ENCODE results near the gene FLCN.
"Not testable (repeated sequence)": the region's sequence is repeated elsewhere in the genome, so short reads cannot be mapped to it uniquely, and the experiment has no call there.

FLCN gene

DNA sequence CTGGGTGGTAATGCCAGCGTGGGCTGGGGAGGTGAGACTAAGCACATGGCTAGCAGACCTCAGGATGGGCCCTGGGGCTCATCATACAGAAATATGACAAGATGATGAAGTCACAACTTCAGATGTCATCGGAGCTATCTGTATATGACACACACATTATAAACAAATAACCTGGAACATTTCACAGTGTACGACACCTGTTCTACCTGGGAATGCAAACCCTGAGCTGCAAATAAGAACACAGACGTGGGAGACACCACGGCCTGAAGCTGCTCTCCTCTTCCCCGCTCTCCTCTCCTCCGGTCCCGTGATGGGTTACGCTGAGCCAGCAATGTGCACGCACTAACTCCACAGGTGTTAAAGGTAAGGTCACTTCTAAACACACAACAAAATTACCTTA lies 35.7 kb downstream of the FLCN start:
- Histone ChIP-seq H3K27ac (ENCODE audit: insufficient read depth, low read length, poor library complexity, severe bottlenecking) (no peak overlapping the region), H3K4me1 (ENCODE audit: control insufficient read depth, insufficient read depth, low read length, poor library complexity, severe bottlenecking) (peaks cover 23% of the 10 kb centered on the region), H3K27me3 (replicated peaks; ENCODE audit: control insufficient read depth, insufficient read depth, low read length, poor library complexity, severe bottlenecking) (no peaks in the 10 kb centered on the region), H3K4me3 (ENCODE audit: insufficient read depth, low read depth, low read length, poor library complexity, severe bottlenecking) (no peak overlapping the region), H3K9me3 (ENCODE audit: control insufficient read depth, low read length) (no peaks in the 10 kb centered on the region), H3K36me3 (ENCODE audit: control insufficient read depth, insufficient read depth, low read length) (peaks cover 6% of the 10 kb centered on the region)
- no peak for DNase-seq

- Histone ChIP-seq H3K9me3 (ENCODE audit: control insufficient read depth, low read length) (no peaks in the 10 kb centered on the region), H3K27me3 (replicated peaks; ENCODE audit: control insufficient read depth, insufficient read depth, low read length, poor library complexity, severe bottlenecking) (no peaks in the 10 kb centered on the region), H3K27ac (ENCODE audit: insufficient read depth, low read length, poor library complexity, severe bottlenecking) (no peak overlapping the region), H3K4me3 (ENCODE audit: insufficient read depth, low read depth, low read length, poor library complexity, severe bottlenecking) (no peak overlapping the region), H3K4me1 (ENCODE audit: control insufficient read depth, insufficient read depth, low read length, poor library complexity, severe bottlenecking) (peaks cover 23% of the 10 kb centered on the region), H3K36me3 (ENCODE audit: control insufficient read depth, insufficient read depth, low read length) (peaks cover 6% of the 10 kb centered on the region)
- DNase-seq, result no peak
Observed at GRCh38 chr17:17200831-17201230, 36.1 kb downstream of the FLCN start.

GRCh38 chr17:17200311-17200710 lies 36.7 kb downstream of the FLCN start:
- DNase-seq, result no peak
- H3K27ac ChIP-seq (ENCODE audit: insufficient read depth, low read length, poor library complexity, severe bottlenecking), result no peak overlapping the region
- H3K4me1 ChIP-seq (ENCODE audit: control insufficient read depth, insufficient read depth, low read length, poor library complexity, severe bottlenecking), result peaks cover 18% of the 10 kb centered on the region
- H3K27me3 ChIP-seq (replicated peaks; ENCODE audit: control insufficient read depth, insufficient read depth, low read length, poor library complexity, severe bottlenecking), result no peaks in the 10 kb centered on the region
- peaks cover 6% of the 10 kb centered on the region for H3K36me3 ChIP-seq (ENCODE audit: control insufficient read depth, insufficient read depth, low read length)
- H3K4me3 ChIP-seq (ENCODE audit: insufficient read depth, low read depth, low read length, poor library complexity, severe bottlenecking), result no peak overlapping the region
- no peaks in the 10 kb centered on the region for H3K9me3 ChIP-seq (ENCODE audit: control insufficient read depth, low read length)

DNA sequence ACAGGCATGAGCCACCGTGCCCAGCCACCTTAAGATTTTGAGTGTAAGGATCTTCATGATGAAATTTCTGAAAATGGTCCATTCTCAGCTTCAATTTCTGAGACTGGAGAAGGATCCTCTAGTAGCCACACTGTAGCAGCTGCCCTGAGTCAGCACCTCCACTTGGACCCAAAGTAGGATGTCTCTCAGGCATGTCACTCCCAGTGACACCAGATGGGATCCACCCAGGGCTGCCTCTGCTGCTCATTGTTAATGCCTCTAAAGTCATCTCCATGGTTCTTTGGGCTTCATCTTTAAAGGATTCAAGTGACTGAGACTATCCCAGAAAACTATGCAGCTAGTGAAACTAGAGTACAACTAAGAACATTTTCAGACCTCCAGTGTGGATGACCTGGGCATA lies 38.7 kb downstream of the FLCN start:
- DNase-seq, result no peak
- no peak overlapping the region for H3K4me3 ChIP-seq (ENCODE audit: insufficient read depth, low read depth, low read length, poor library complexity, severe bottlenecking)
- H3K4me1 ChIP-seq (ENCODE audit: control insufficient read depth, insufficient read depth, low read length, poor library complexity, severe bottlenecking), result no peaks in the 10 kb centered on the region
- H3K27me3 ChIP-seq (replicated peaks; ENCODE audit: control insufficient read depth, insufficient read depth, low read length, poor library complexity, severe bottlenecking), result no peaks in the 10 kb centered on the region
- no peaks in the 10 kb centered on the region for H3K9me3 ChIP-seq (ENCODE audit: control insufficient read depth, low read length)
- no peak overlapping the region for H3K27ac ChIP-seq (ENCODE audit: insufficient read depth, low read length, poor library complexity, severe bottlenecking)
- peaks cover 6% of the 10 kb centered on the region for H3K36me3 ChIP-seq (ENCODE audit: control insufficient read depth, insufficient read depth, low read length)

DNA sequence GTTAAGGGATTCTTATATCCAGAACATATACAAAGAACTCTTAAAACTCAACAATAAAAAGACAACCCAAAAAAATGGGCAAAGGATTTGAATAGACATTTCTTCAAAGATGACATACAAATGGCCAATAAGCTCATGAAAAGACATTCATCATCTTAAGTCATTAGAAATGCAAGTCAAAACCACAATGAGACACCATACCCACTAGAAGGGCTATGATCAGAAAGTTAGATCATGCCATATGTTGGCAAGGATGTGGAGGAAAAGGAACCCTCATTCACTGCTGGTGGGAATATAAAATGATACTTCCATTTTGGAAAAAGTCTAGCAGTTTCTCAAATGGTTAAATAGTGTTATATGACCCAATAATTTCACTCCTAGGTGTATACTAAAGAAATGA lies 40.2 kb downstream of the FLCN start:
- peaks cover 6% of the 10 kb centered on the region for H3K36me3 ChIP-seq (ENCODE audit: control insufficient read depth, insufficient read depth, low read length)
- no peaks in the 10 kb centered on the region for H3K4me1 ChIP-seq (ENCODE audit: control insufficient read depth, insufficient read depth, low read length, poor library complexity, severe bottlenecking)
- no peak overlapping the region for H3K4me3 ChIP-seq (ENCODE audit: insufficient read depth, low read depth, low read length, poor library complexity, severe bottlenecking)
- H3K27me3 ChIP-seq (replicated peaks; ENCODE audit: control insufficient read depth, insufficient read depth, low read length, poor library complexity, severe bottlenecking), result no peaks in the 10 kb centered on the region
- no peak for DNase-seq
- no peaks in the 10 kb centered on the region for H3K9me3 ChIP-seq (ENCODE audit: control insufficient read depth, low read length)
- H3K27ac ChIP-seq (ENCODE audit: insufficient read depth, low read length, poor library complexity, severe bottlenecking), result no peak overlapping the region

DNA sequence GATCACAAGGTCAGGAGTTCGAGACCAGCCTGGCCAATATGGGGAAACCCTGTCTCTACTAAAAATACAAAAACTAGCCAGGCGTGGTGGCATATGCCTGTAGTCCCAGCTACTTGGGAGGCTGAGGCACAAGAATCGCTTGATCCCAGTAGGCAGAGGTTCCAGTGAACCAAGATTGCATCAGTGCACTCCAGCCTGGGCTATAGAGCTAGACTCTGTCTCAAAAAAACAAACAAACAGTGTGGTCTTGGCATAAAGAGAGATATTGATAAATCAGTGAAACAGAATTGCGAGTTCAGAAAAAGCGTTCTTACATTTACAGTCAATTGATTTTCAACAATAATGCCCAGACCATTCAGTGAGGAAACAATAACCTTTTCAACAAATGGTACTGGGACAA lies 41.5 kb downstream of the FLCN start:
- H3K36me3 ChIP-seq (ENCODE audit: control insufficient read depth, insufficient read depth, low read length); H3K27me3 ChIP-seq (replicated peaks; ENCODE audit: control insufficient read depth, insufficient read depth, low read length, poor library complexity, severe bottlenecking): not testable (repeated sequence)

DNA sequence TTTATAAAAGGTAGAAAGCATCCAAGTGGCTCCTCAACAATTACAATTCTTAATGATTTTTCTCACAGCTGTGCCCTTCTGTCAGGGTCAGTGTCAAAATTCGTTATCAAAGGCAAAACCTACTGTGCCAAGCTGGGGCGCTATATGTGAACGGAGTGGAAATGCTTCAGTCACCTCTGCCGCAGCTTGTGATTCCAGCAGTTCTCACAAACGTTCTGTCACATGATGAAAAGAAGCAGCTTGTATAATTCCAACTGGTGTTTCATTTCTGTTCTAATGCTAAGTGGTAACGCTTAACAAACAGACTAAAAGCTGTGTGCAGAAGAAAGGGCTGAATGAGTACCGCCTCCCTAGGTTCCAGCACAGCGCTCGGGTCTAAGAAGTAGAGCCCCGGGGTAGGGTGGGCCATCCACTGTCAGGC lies 45.0 kb downstream of the FLCN start:
- no peaks in the 10 kb centered on the region for H3K27me3 ChIP-seq (replicated peaks; ENCODE audit: control insufficient read depth, insufficient read depth, low read length, poor library complexity, severe bottlenecking)
- no peak overlapping the region for H3K4me3 ChIP-seq (ENCODE audit: insufficient read depth, low read depth, low read length, poor library complexity, severe bottlenecking)
- DNase-seq, result no peak
- no peak overlapping the region for H3K27ac ChIP-seq (ENCODE audit: insufficient read depth, low read length, poor library complexity, severe bottlenecking)
- H3K4me1 ChIP-seq (ENCODE audit: control insufficient read depth, insufficient read depth, low read length, poor library complexity, severe bottlenecking), result peaks cover under 1% of the 10 kb centered on the region
- no peaks in the 10 kb centered on the region for H3K9me3 ChIP-seq (ENCODE audit: control insufficient read depth, low read length)
- H3K36me3 ChIP-seq (ENCODE audit: control insufficient read depth, insufficient read depth, low read length), result peaks cover 14% of the 10 kb centered on the region

More for the DNA sequence above, 41.5 kb downstream of the FLCN start:
- DNase-seq; H3K9me3 ChIP-seq (ENCODE audit: control insufficient read depth, low read length); H3K4me1 ChIP-seq (ENCODE audit: control insufficient read depth, insufficient read depth, low read length, poor library complexity, severe bottlenecking); H3K4me3 ChIP-seq (ENCODE audit: insufficient read depth, low read depth, low read length, poor library complexity, severe bottlenecking); H3K27ac ChIP-seq (ENCODE audit: insufficient read depth, low read length, poor library complexity, severe bottlenecking): not testable (repeated sequence)

GRCh38 chr17:17191346-17191792 lies 45.6 kb downstream of the FLCN start:
- Histone ChIP-seq H3K9me3 (ENCODE audit: control insufficient read depth, low read length) (no peaks in the 10 kb centered on the region), H3K27me3 (replicated peaks; ENCODE audit: control insufficient read depth, insufficient read depth, low read length, poor library complexity, severe bottlenecking) (no peaks in the 10 kb centered on the region), H3K36me3 (ENCODE audit: control insufficient read depth, insufficient read depth, low read length) (peaks cover 14% of the 10 kb centered on the region), H3K4me1 (ENCODE audit: control insufficient read depth, insufficient read depth, low read length, poor library complexity, severe bottlenecking) (peaks cover 5% of the 10 kb centered on the region), H3K4me3 (ENCODE audit: insufficient read depth, low read depth, low read length, poor library complexity, severe bottlenecking) (no peak overlapping the region), H3K27ac (ENCODE audit: insufficient read depth, low read length, poor library complexity, severe bottlenecking) (no peak overlapping the region)
- DNase-seq, result no peak

GRCh38 chr17:17190188-17190587 lies 46.8 kb downstream of the FLCN start:
- DNase-seq, result no peak
- Histone ChIP-seq H3K9me3 (ENCODE audit: control insufficient read depth, low read length) (no peaks in the 10 kb centered on the region), H3K36me3 (ENCODE audit: control insufficient read depth, insufficient read depth, low read length) (peaks cover 14% of the 10 kb centered on the region), H3K27me3 (replicated peaks; ENCODE audit: control insufficient read depth, insufficient read depth, low read length, poor library complexity, severe bottlenecking) (no peaks in the 10 kb centered on the region), H3K4me1 (ENCODE audit: control insufficient read depth, insufficient read depth, low read length, poor library complexity, severe bottlenecking) (peaks cover 16% of the 10 kb centered on the region), H3K27ac (ENCODE audit: insufficient read depth, low read length, poor library complexity, severe bottlenecking) (no peak overlapping the region), H3K4me3 (ENCODE audit: insufficient read depth, low read depth, low read length, poor library complexity, severe bottlenecking) (no peak overlapping the region)

- no peaks in the 10 kb centered on the region for H3K27me3 ChIP-seq (replicated peaks; ENCODE audit: control insufficient read depth, insufficient read depth, low read length, poor library complexity, severe bottlenecking)
- H3K9me3 ChIP-seq (ENCODE audit: control insufficient read depth, low read length), result no peaks in the 10 kb centered on the region
- peaks cover 14% of the 10 kb centered on the region for H3K36me3 ChIP-seq (ENCODE audit: control insufficient read depth, insufficient read depth, low read length)
- no peak overlapping the region for H3K27ac ChIP-seq (ENCODE audit: insufficient read depth, low read length, poor library complexity, severe bottlenecking)
- DNase-seq, result no peak
- no peak overlapping the region for H3K4me3 ChIP-seq (ENCODE audit: insufficient read depth, low read depth, low read length, poor library complexity, severe bottlenecking)
- peaks cover 22% of the 10 kb centered on the region for H3K4me1 ChIP-seq (ENCODE audit: control insufficient read depth, insufficient read depth, low read length, poor library complexity, severe bottlenecking)
Observed at GRCh38 chr17:17189559-17189958, 47.4 kb downstream of the FLCN start.

GRCh38 chr17:17188586-17188985 lies 48.4 kb downstream of the FLCN start:
- H3K36me3 ChIP-seq (ENCODE audit: control insufficient read depth, insufficient read depth, low read length), result peaks cover 14% of the 10 kb centered on the region
- H3K4me1 ChIP-seq (ENCODE audit: control insufficient read depth, insufficient read depth, low read length, poor library complexity, severe bottlenecking), result peaks cover 32% of the 10 kb centered on the region
- H3K27ac ChIP-seq (ENCODE audit: insufficient read depth, low read length, poor library complexity, severe bottlenecking), result no peak overlapping the region

More at GRCh38 chr17:17188586-17188985, 48.4 kb downstream of the FLCN start:
- Histone ChIP-seq H3K4me3 (ENCODE audit: insufficient read depth, low read depth, low read length, poor library complexity, severe bottlenecking) (no peak overlapping the region), H3K9me3 (ENCODE audit: control insufficient read depth, low read length) (no peaks in the 10 kb centered on the region), H3K27me3 (replicated peaks; ENCODE audit: control insufficient read depth, insufficient read depth, low read length, poor library complexity, severe bottlenecking) (no peaks in the 10 kb centered on the region)
- DNase-seq, result no peak
